Fibroblast of lung (primary cell): Measurements from ENCODE around the gene TNS1.

ENCODE experiments used
- CTCF ChIP-seq, 2 donors: IDR thresholded peaks in 1 of 2; conservative IDR thresholded peaks in 1 of 2; 1 replicate in 1 of 2; 2 replicates in 1 of 2; pipeline ENCODE4 v1.5.1; 2011 to 2012; ENCODE audit warnings: low read length in 2 of 2, control low read depth in 1 of 2, inconsistent platforms in 1 of 2, low read depth in 1 of 2, mild to moderate bottlenecking in 1 of 2
- EZH2 ChIP-seq: IDR thresholded peaks from 2 replicates; pipeline ENCODE4 v1.5.1; 2012; ENCODE audit warnings: low read length, control low read depth, mild to moderate bottlenecking; ENCODE audit errors: missing control alignments

GRCh38 chr2:217916504-217917254, 86.1 kb downstream of the TNS1 start:
- TF ChIP-seq CTCF (conservative IDR thresholded peaks at IDR 0.05 in 1 of 2, IDR thresholded peaks at IDR 0.05 in 1 of 2; ENCODE audit: low read depth in 1 of 2, low read length in 2 of 2) (no peak), EZH2 (no peak)
